Measurements from ENCODE around the gene SERPINA1.

DNA sequence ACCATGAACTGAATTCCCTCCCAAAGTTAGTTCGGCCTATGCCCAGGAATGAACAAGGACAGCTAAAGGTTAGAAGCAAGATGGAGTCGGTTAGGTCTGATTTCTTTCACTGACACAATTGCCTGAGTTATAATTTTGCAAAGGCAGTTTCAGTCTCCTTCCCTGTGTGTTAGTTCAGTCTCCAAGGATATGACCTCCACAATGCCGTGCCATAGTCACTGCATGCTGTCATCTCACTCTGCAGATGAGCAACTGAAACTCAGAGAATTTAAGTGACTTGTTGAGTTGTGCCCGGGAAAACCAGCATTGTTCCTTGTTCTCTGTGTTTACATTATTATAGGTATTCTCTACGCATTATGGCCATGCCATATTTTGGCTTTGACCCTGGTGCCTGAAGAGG, 10.1 kb upstream of the SERPINA1 start:
- TF ChIP-seq, protein P1, sequence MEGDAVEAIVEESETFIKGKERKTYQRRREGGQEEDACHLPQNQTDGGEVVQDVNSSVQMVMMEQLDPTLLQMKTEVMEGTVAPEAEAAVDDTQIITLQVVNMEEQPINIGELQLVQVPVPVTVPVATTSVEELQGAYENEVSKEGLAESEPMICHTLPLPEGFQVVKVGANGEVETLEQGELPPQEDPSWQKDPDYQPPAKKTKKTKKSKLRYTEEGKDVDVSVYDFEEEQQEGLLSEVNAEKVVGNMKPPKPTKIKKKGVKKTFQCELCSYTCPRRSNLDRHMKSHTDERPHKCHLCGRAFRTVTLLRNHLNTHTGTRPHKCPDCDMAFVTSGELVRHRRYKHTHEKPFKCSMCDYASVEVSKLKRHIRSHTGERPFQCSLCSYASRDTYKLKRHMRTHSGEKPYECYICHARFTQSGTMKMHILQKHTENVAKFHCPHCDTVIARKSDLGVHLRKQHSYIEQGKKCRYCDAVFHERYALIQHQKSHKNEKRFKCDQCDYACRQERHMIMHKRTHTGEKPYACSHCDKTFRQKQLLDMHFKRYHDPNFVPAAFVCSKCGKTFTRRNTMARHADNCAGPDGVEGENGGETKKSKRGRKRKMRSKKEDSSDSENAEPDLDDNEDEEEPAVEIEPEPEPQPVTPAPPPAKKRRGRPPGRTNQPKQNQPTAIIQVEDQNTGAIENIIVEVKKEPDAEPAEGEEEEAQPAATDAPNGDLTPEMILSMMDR (IDR thresholded peaks at IDR 0.05), result no peak
- TF ChIP-seq POLR2AphosphoS5 (IDR thresholded peaks at IDR 0.05; ENCODE audit: low read depth, low read length) (no peak), REST (IDR thresholded peaks at IDR 0.05; ENCODE audit: insufficient read depth in 1 of 2, low read depth in 2 of 2, low read length in 1 of 2) (no peak)

Measured in Panc1 (cell line).